Psoas muscle (tissue), 8 donors: Measurements from ENCODE around the gene TCF19. TPM values are rescaled to one million over a fixed set of nuclear protein-coding genes. Genes with fewer than 3 reads are reported as not detected.

ENCODE experiments used
- ATAC-seq, 4 donors: fragments of 200-7000 bp; cut with Tn5 transposase; one replicate each; pipeline ENCODE4 v1.9.1; 2020; ENCODE audit warnings: moderate library complexity in 3 of 4, mild to moderate bottlenecking in 2 of 4
- DNase-seq, 2 donors: peaks; one replicate each; pipeline ENCODE4 v3.0.0-alpha.2; 2020
- H3K27ac ChIP-seq: fragments of 200-600 bp; one replicate; pipeline ENCODE4 v1.8.0; 2022
- H3K27me3 ChIP-seq, 3 donors: fragments of 200-600 bp in 1 of 3; one replicate each; pipeline versions ENCODE4 v1.6.1 to v1.8.0; 2013 to 2022; ENCODE audit warnings: low read length in 2 of 3, mild to moderate bottlenecking in 2 of 3, moderate library complexity in 1 of 3; ENCODE audit not compliant: insufficient read depth in 3 of 3
- H3K36me3 ChIP-seq, 2 donors: fragments of 200-600 bp in 1 of 2; one replicate each; pipeline versions ENCODE4 v1.6.1 to v1.8.0; 2013 to 2022; ENCODE audit warnings: low read depth in 1 of 2, mild to moderate bottlenecking in 1 of 2, moderate library complexity in 1 of 2; ENCODE audit not compliant: insufficient read depth in 1 of 2
- H3K4me1 ChIP-seq: fragments of 200-600 bp; one replicate; pipeline ENCODE4 v1.8.0; 2022
- H3K4me3 ChIP-seq: fragments of 200-600 bp; one replicate; pipeline ENCODE4 v1.8.0; 2022; ENCODE audit warnings: mild to moderate bottlenecking
- H3K9me3 ChIP-seq: fragments of 200-600 bp; one replicate; pipeline ENCODE4 v1.8.0; 2022
- CTCF ChIP-seq: fragments of 200-600 bp; IDR thresholded peaks from one replicate; pipeline ENCODE4 v1.8.0; 2022; ENCODE audit warnings: antibody characterized with exemption
- WGBS, 3 donors: extraction: QIAGEN DNeasy Blood & Tissue Kit; methylation state at CpG; one replicate each; pipeline versions ENCODE4 v1.1.6 to v1.1.7; 2013; 5-methylcytosine and 5-hydroxymethylcytosine counted together
- intact Hi-C, 2 donors: fragments of 100-400 bp; cut with DNase I; formaldehyde crosslinking; loops; one replicate each; pipeline versions ENCODE4 v1.11.0 to v1.14.2; 2022
- polyA plus RNA-seq, 3 donors: library from polyadenylated mRNA; stranded (reverse); fragments of 200-250 nt; gene quantifications; one replicate each; pipeline ENCODE4 v1.2.3, GENCODE V29; 2013
- total RNA-seq, 4 donors: library from RNA; stranded (reverse); fragmentation: NEBNext Ultra II Directional in 2 of 4; extraction: Animal tissue kit (Norgen Biotek cat#: 25700) in 2 of 4; gene quantifications; one replicate each; pipeline versions ENCODE4 v1.2.1 to v1.2.4, GENCODE V29; 2021 to 2023
- donor health status: healthy with polysubstance abuse.
- donor health status: DM: no; HTN: no; CAD: no; lungs with moderate emphysema.
- donor health status: Bipolar disorder and iron deficiency.
- donor health status: healthy.
- donor health status: DM: yes; HTN: yes; CAD: no.
- donor health status: DM: no; HTN: no; CAD: no.
- donor health status: DM: no; HTN: no; CAD: no.
- donor health status: DM: yes; HTN: yes; CAD: no.

Gene TCF19
- total and polyA plus RNA-seq, 7 donors, result 1.4 to 4.8 (median 1.8) TPM

GRCh38 chr6:31122791-31123706, 35.3 kb upstream of the TCF19 start:
- DNase-seq (peak; percentile 70 to 89), ATAC-seq (peak; percentile 58 to 89 (median 82))
- H3K4me3 ChIP-seq, result no peak overlapping the region
- intact Hi-C loops, result no loop called here
- H3K4me1 ChIP-seq, result peaks cover 18% of the 10 kb centered on the region
- H3K36me3 ChIP-seq, result no peaks in the 10 kb centered on the region
- no peaks in the 10 kb centered on the region for H3K9me3 ChIP-seq
- H3K27ac ChIP-seq, result peak overlapping the region; percentile 36
- no peak for TF ChIP-seq CTCF
- peaks cover 0 to 5% (median 0%) of the 10 kb centered on the region in 3 donors for H3K27me3 ChIP-seq
- 27 to 35% (median 32%) methylated on average over 16 of the region's 16 CpGs for whole genome bisulfite sequencing, 3 donors

GRCh38 chr6:31125162-31125561, 33.2 kb upstream of the TCF19 start:
- no peak overlapping the region for H3K4me3 ChIP-seq
- ATAC-seq, result peak in 2 of 4 donors; percentile 18 to 30
- H3K27me3 ChIP-seq, result no peaks in the 10 kb centered on the region
- intact Hi-C loops, result no loop called here
- H3K9me3 ChIP-seq, result no peaks in the 10 kb centered on the region
- DNase-seq, result peak in 1 of 2 donors; percentile 49
- no peak for TF ChIP-seq CTCF
- H3K27ac ChIP-seq, result no peak overlapping the region
- WGBS, 3 donors, result 49 to 63% (median 62%) methylated on average over 8 of the region's 8 CpGs
- H3K4me1 ChIP-seq, result peaks cover 18% of the 10 kb centered on the region
- no peaks in the 10 kb centered on the region for H3K36me3 ChIP-seq

- DNase-seq, result no peak
- intact Hi-C loops, result no loop called here
- H3K9me3 ChIP-seq, result no peaks in the 10 kb centered on the region
- no peak overlapping the region for H3K27ac ChIP-seq
- no peaks in the 10 kb centered on the region for H3K36me3 ChIP-seq
- peaks cover 18% of the 10 kb centered on the region for H3K4me1 ChIP-seq
- no peaks in the 10 kb centered on the region for H3K27me3 ChIP-seq
- peak in 1 of 4 donors; percentile 30 for ATAC-seq
- WGBS, 3 donors, result 50 to 58% (median 55%) methylated on average over 12 of the region's 12 CpGs
- H3K4me3 ChIP-seq, result no peak overlapping the region
- TF ChIP-seq CTCF, result no peak
Measured at GRCh38 chr6:31125586-31126363, 32.6 kb upstream of the TCF19 start.

GRCh38 chr6:31126396-31127175, 31.8 kb upstream of the TCF19 start:
- intact Hi-C loops, result no loop called here

More at GRCh38 chr6:31126396-31127175, 31.8 kb upstream of the TCF19 start:
- Histone ChIP-seq H3K9me3 (no peaks in the 10 kb centered on the region), H3K36me3 (no peaks in the 10 kb centered on the region), H3K27ac (no peak overlapping the region), H3K4me3 (no peak overlapping the region), H3K4me1 (peaks cover 18% of the 10 kb centered on the region), H3K27me3 (no peaks in the 10 kb centered on the region)
- no peak for TF ChIP-seq CTCF
- no peak for DNase-seq
- WGBS, 3 donors, result 55 to 65% (median 57%) methylated on average over 16 of the region's 16 CpGs
- ATAC-seq, result no peak
